ACC112 (cell line): Measurements from ENCODE around the gene SYNE1.
"Not testable (repeated sequence)": the region's sequence is repeated elsewhere in the genome, so short reads cannot be mapped to it uniquely, and the experiment has no call there.

ENCODE experiments used
- H2AFZ ChIP-seq: fragments of 200-600 bp; sonication (generic); one replicate; pipeline ENCODE4 v1.6.0; 2017; ENCODE audit warnings: antibody characterized with exemption, low read length; ENCODE audit not compliant: unreplicated experiment
- H3K27ac ChIP-seq: fragments of 200-600 bp; sonication (generic); 2 replicates; pipeline ENCODE4 v1.5.1; 2014; ENCODE audit warnings: low read depth, mild to moderate bottlenecking, antibody characterized with exemption, low read length, moderate library complexity
- H3K27me3 ChIP-seq: fragments of 200-600 bp; sonication (generic); 2 replicates; pipeline ENCODE4 v1.6.1; 2014; ENCODE audit warnings: mild to moderate bottlenecking, antibody characterized with exemption, low read length, moderate library complexity, mixed read lengths; ENCODE audit not compliant: insufficient read depth
- H3K36me3 ChIP-seq: fragments of 200-600 bp; sonication (generic); 2 replicates; pipeline ENCODE4 v1.6.1; 2016; ENCODE audit warnings: mild to moderate bottlenecking, antibody characterized with exemption, low read length, moderate library complexity, mixed read lengths; ENCODE audit not compliant: insufficient read depth
- H3K4me1 ChIP-seq: fragments of 200-600 bp; sonication (generic); one replicate; pipeline ENCODE4 v1.6.1; 2016; ENCODE audit warnings: low read length, mixed read lengths; ENCODE audit not compliant: insufficient read depth, unreplicated experiment, control insufficient read depth
- H3K4me3 ChIP-seq: fragments of 200-600 bp; sonication (generic); 2 replicates; pipeline ENCODE4 v1.5.1; 2014; ENCODE audit warnings: mild to moderate bottlenecking, low read depth, low read length
- H3K79me2 ChIP-seq: fragments of 200-600 bp; sonication (generic); one replicate; pipeline ENCODE4 v1.6.0; 2016; ENCODE audit warnings: low read length; ENCODE audit not compliant: control insufficient read depth, unreplicated experiment, insufficient read depth

Gene SYNE1

GRCh38 chr6:152614776-152615175 is 22.4 kb downstream of the SYNE1 start:
- not testable (repeated sequence) for H3K4me1 ChIP-seq, H3K79me2 ChIP-seq, H3K27ac ChIP-seq, H3K4me3 ChIP-seq, H3K36me3 ChIP-seq, H2AFZ ChIP-seq, H3K27me3 ChIP-seq

- no peaks in the 10 kb centered on the region for H3K4me1 ChIP-seq
- H3K79me2 ChIP-seq: no peaks in the 10 kb centered on the region
- H3K27ac ChIP-seq: no peak overlapping the region
- no peak overlapping the region for H3K4me3 ChIP-seq
- H3K36me3 ChIP-seq: no peaks in the 10 kb centered on the region
- H2AFZ ChIP-seq: no peak overlapping the region
- H3K27me3 ChIP-seq: no peaks in the 10 kb centered on the region
These were observed 28.0 kb downstream of the SYNE1 start for GRCh38 chr6:152609125-152609670.

- no peaks in the 10 kb centered on the region for H3K27me3 ChIP-seq
- H3K27ac ChIP-seq: no peak overlapping the region
- H3K4me1 ChIP-seq: no peaks in the 10 kb centered on the region
- H3K36me3 ChIP-seq: no peaks in the 10 kb centered on the region
- no peak overlapping the region for H2AFZ ChIP-seq
- H3K79me2 ChIP-seq: no peaks in the 10 kb centered on the region
- H3K4me3 ChIP-seq: no peak overlapping the region
These were observed 31.2 kb downstream of the SYNE1 start for GRCh38 chr6:152605941-152606340.

- H3K4me3 ChIP-seq: no peak overlapping the region
These were observed 31.8 kb downstream of the SYNE1 start for GRCh38 chr6:152605342-152605741.

GRCh38 chr6:152603911-152604310 is 33.3 kb downstream of the SYNE1 start:
- Histone ChIP-seq H3K27ac (no peak overlapping the region), H3K4me1 (no peaks in the 10 kb centered on the region)

More at GRCh38 chr6:152605342-152605741, 31.8 kb downstream of the SYNE1 start:
- Histone ChIP-seq H3K79me2 (no peaks in the 10 kb centered on the region), H3K27ac (no peak overlapping the region), H3K27me3 (no peaks in the 10 kb centered on the region), H3K4me1 (no peaks in the 10 kb centered on the region), H2AFZ (no peak overlapping the region), H3K36me3 (no peaks in the 10 kb centered on the region)

GRCh38 chr6:152600022-152600421 is 37.1 kb downstream of the SYNE1 start:
- H2AFZ ChIP-seq: no peak overlapping the region
- no peaks in the 10 kb centered on the region for H3K36me3 ChIP-seq
- H3K4me3 ChIP-seq: no peak overlapping the region
- no peaks in the 10 kb centered on the region for H3K4me1 ChIP-seq
- no peaks in the 10 kb centered on the region for H3K27me3 ChIP-seq
- H3K27ac ChIP-seq: no peak overlapping the region
- no peaks in the 10 kb centered on the region for H3K79me2 ChIP-seq

More at GRCh38 chr6:152603911-152604310, 33.3 kb downstream of the SYNE1 start:
- no peaks in the 10 kb centered on the region for H3K27me3 ChIP-seq
- no peak overlapping the region for H3K4me3 ChIP-seq
- no peaks in the 10 kb centered on the region for H3K79me2 ChIP-seq
- H2AFZ ChIP-seq: no peak overlapping the region
- no peaks in the 10 kb centered on the region for H3K36me3 ChIP-seq

GRCh38 chr6:152598901-152599537 is 38.1 kb downstream of the SYNE1 start:
- H2AFZ ChIP-seq: no peak overlapping the region
- no peak overlapping the region for H3K27ac ChIP-seq
- H3K4me1 ChIP-seq: no peaks in the 10 kb centered on the region
- H3K4me3 ChIP-seq: no peak overlapping the region
- no peaks in the 10 kb centered on the region for H3K27me3 ChIP-seq
- H3K79me2 ChIP-seq: no peaks in the 10 kb centered on the region
- no peaks in the 10 kb centered on the region for H3K36me3 ChIP-seq

GRCh38 chr6:152598421-152598820 is 38.7 kb downstream of the SYNE1 start:
- Histone ChIP-seq H2AFZ (no peak overlapping the region), H3K4me3 (no peak overlapping the region), H3K27ac (no peak overlapping the region), H3K4me1 (no peaks in the 10 kb centered on the region), H3K36me3 (no peaks in the 10 kb centered on the region), H3K79me2 (no peaks in the 10 kb centered on the region), H3K27me3 (no peaks in the 10 kb centered on the region)

GRCh38 chr6:152596726-152597125 is 40.4 kb downstream of the SYNE1 start:
- Histone ChIP-seq H3K27me3 (no peaks in the 10 kb centered on the region), H3K27ac (no peak overlapping the region), H3K4me3 (no peak overlapping the region), H3K4me1 (no peaks in the 10 kb centered on the region), H3K79me2 (no peaks in the 10 kb centered on the region), H3K36me3 (no peaks in the 10 kb centered on the region), H2AFZ (no peak overlapping the region)

GRCh38 chr6:152595499-152595898 is 41.7 kb downstream of the SYNE1 start:
- Histone ChIP-seq H3K4me3 (no peak overlapping the region), H3K4me1 (no peaks in the 10 kb centered on the region), H3K27me3 (no peaks in the 10 kb centered on the region), H3K79me2 (no peaks in the 10 kb centered on the region), H3K27ac (no peak overlapping the region), H2AFZ (no peak overlapping the region), H3K36me3 (no peaks in the 10 kb centered on the region)

- H3K4me1 ChIP-seq: no peaks in the 10 kb centered on the region
- no peaks in the 10 kb centered on the region for H3K79me2 ChIP-seq
- H3K27me3 ChIP-seq: no peaks in the 10 kb centered on the region
- no peak overlapping the region for H3K27ac ChIP-seq
- no peaks in the 10 kb centered on the region for H3K36me3 ChIP-seq
- H3K4me3 ChIP-seq: no peak overlapping the region
- H2AFZ ChIP-seq: no peak overlapping the region
These were observed 42.5 kb downstream of the SYNE1 start for GRCh38 chr6:152594701-152595100.
